HG03095 (cell line): ENCODE measurements around the gene TRIM44.

Experiments
- ATAC-seq: cut with Tn5 transposase; IDR thresholded peaks from one replicate; pipeline ENCODE4 v1.9.1; 2021; ENCODE audit warnings: moderate library complexity; ENCODE audit not compliant: unreplicated experiment

The TRIM44 gene, protein sequence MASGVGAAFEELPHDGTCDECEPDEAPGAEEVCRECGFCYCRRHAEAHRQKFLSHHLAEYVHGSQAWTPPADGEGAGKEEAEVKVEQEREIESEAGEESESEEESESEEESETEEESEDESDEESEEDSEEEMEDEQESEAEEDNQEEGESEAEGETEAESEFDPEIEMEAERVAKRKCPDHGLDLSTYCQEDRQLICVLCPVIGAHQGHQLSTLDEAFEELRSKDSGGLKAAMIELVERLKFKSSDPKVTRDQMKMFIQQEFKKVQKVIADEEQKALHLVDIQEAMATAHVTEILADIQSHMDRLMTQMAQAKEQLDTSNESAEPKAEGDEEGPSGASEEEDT

DNA sequence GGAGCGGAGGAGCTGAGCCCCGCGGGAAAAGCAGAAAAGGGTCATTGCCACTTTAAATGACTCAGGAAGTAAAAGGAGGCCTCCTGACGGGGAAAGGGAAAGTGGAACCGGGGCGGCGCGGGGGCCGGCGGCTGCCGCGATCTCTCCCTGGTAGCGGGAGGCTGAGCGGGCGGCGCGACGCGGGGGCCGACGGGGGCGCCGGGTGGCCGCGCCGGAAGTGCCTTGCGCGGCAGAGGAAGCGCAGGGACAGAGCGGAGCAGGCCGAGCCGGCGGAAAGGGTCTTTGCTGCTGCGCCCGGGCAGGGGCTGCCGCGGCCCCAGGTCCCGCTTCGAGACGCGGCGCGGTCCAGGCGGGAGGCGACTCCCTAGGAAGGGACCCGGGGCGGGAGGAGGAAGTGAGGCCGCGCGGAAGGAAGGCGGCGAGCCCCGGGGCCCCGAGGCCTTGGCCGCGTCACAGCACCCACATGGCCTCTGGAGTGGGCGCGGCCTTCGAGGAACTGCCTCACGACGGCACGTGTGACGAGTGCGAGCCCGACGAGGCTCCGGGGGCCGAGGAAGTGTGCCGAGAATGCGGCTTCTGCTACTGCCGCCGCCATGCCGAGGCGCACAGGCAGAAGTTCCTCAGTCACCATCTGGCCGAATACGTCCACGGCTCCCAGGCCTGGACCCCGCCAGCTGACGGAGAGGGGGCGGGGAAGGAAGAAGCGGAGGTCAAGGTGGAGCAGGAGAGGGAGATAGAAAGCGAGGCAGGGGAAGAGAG lies at the start of gene TRIM44:
Gene TRIM44, plus strand, starts transcription at position 127 of the 759 bp plus-strand sequence. Its CDS starts 337 bp downstream, at position 464.
- ATAC-seq, result peak; percentile 94

DNA sequence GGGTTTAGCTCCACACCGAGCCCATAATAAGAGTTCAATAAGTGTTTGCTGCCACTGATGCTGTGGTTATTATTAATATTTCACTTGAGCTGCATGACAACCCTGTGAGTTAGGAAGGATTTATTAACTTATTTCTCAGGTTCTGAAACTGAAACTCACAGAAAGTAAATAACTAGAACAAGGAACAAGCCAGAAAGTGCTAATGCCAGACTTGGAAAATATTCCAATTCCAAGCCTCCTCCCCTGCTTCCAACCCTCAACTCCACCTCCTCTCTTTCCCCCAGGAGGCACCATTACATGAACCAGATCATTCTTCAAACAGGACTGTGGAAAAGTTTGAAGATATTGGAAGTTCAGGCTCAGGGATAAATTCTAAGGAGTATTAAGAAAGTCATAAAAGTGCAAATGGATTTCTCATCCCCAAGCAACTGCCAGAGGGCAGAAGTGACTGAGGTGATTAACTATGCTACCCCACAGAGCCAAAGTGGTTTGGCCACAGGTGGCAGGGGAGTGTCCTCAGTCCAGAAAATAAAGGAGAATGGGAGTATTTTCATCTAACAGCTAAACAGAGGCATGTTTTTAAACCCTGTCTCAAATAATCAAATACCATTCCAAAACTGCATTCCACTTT lies 47.5 kb upstream of the TRIM44 start:
- ATAC-seq, result no peak

DNA sequence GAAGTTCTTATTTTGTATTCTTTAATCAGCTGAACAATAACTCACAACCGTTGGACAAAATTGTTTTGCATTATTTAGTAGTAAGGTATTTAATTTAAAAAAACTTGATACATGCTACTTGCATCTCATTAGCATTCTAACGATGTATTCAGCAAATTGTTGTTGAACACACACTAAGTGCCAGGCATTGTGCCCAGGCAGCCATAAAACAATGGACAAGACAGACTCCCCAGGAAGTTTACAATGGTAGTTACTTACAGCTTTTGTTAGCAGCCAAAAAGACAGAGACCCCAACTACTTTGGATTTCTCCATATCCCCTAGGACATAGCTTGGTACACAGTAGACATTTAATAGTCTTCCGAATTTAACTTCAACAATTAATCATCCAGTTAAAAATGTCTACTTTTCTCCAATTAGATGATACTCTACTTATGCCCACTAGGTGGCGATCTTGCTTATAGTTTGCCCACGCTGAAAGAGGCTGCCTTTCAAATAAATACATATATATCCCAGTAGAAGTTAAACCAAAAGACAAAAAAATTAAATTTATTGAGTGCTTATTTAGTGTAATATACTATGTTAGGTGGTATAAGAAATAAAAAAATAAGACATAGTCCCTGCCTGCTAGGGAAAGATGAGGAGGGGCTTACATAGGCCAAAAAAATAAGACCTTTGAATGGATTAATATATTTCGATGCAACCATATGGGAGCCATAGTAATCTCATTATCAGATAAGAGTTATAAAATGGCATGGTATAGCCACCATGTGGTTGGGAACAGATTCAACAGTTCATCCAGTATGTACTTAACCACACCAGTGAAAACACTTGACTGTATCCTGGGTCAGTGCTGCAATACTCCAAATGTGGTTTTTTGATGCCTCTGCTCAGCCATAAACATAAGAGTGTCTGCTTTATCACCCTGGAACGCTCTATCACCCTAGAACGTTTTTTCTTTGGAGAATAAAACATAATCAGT lies 46.4 kb upstream of the TRIM44 start:
- no peak for ATAC-seq

DNA sequence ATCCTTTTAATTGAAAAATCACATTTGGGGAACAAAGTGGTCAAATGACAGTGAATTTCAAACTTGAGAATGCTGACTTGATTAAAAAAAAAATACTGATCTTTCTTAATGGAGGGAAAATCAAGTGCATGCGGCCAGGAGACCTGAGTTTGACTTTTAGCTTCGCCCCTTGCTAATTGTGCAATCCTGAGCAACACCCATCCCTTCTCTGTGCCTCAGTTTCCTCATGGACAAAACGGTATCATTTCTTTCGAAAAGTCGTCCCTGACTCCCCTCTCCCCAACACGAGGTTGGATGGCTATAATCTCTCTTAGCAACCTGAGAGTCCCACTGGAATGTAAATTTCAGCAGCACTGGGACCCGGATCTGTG lies 45.3 kb upstream of the TRIM44 start:
- ATAC-seq, result no peak

DNA sequence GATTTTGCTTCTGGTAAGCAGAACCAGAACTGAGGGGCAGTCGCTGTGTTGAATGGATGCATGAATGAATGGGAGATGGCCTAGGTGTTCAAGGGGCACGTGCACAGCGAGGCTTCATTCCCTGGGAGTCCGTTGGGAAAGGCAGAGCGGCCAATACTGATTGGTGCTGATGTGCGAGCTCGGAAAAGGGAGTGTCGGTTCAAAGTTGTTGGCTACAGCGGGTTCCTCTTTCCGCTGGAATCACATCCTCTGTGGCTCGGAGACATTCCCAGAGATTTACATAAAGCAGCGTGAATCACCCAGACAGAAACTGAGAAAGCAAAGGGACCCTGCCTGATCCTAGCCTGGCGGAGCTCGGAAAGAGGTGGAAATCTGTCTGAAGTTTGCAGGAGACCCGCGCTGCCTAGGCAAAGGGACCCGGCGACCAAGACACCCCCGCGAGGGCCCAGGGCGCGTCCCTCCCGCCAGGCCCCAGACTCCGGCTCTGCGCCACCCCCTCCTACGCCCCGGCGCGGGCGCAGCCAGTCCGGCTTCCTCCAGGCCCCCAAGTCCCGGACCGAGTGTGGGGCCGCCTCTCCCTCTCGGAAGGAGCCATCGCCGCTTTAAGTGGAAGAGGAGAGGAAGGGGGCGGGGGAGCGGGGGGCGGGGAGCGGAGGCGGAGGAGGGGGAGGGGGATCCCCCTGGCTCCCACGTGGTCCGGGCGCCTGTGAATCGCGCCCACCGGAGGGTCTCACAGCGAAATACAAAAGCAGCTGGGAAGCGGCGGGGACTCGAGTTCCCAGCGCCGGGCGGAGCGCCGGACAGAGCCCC lies 44.7 kb upstream of the TRIM44 start, which contains the start of gene FJX1:
Gene FJX1, plus strand, starts transcription at position 774 of the 810 bp plus-strand sequence. CDS start 177 bp downstream, outside the sequence.
- peak; percentile 31 for ATAC-seq

DNA sequence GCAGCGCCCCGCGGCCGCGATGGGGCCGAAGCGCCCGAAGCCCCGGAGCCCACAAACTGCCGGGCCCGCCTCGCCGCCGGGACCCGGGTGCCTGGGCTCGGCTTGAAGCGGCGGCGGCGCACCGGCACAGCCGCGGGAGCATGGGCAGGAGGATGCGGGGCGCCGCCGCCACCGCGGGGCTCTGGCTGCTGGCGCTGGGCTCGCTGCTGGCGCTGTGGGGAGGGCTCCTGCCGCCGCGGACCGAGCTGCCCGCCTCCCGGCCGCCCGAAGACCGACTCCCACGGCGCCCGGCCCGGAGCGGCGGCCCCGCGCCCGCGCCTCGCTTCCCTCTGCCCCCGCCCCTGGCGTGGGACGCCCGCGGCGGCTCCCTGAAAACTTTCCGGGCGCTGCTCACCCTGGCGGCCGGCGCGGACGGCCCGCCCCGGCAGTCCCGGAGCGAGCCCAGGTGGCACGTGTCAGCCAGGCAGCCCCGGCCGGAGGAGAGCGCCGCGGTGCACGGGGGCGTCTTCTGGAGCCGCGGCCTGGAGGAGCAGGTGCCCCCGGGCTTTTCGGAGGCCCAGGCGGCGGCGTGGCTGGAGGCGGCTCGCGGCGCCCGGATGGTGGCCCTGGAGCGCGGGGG lies 44.0 kb upstream of the TRIM44 start:
- ATAC-seq, result peak; percentile 45

DNA sequence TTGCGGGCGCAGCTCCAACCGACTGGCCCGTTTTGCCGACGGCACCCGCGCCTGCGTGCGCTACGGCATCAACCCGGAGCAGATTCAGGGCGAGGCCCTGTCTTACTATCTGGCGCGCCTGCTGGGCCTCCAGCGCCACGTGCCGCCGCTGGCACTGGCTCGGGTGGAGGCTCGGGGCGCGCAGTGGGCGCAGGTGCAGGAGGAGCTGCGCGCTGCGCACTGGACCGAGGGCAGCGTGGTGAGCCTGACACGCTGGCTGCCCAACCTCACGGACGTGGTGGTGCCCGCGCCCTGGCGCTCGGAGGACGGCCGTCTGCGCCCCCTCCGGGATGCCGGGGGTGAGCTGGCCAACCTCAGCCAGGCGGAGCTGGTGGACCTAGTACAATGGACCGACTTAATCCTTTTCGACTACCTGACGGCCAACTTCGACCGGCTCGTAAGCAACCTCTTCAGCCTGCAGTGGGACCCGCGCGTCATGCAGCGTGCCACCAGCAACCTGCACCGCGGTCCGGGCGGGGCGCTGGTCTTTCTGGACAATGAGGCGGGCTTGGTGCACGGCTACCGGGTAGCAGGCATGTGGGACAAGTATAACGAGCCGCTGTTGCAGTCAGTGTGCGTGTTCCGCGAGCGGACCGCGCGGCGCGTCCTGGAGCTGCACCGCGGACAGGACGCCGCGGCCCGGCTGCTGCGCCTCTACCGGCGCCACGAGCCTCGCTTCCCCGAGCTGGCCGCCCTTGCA lies 43.3 kb upstream of the TRIM44 start:
- peak; percentile 27 for ATAC-seq

DNA sequence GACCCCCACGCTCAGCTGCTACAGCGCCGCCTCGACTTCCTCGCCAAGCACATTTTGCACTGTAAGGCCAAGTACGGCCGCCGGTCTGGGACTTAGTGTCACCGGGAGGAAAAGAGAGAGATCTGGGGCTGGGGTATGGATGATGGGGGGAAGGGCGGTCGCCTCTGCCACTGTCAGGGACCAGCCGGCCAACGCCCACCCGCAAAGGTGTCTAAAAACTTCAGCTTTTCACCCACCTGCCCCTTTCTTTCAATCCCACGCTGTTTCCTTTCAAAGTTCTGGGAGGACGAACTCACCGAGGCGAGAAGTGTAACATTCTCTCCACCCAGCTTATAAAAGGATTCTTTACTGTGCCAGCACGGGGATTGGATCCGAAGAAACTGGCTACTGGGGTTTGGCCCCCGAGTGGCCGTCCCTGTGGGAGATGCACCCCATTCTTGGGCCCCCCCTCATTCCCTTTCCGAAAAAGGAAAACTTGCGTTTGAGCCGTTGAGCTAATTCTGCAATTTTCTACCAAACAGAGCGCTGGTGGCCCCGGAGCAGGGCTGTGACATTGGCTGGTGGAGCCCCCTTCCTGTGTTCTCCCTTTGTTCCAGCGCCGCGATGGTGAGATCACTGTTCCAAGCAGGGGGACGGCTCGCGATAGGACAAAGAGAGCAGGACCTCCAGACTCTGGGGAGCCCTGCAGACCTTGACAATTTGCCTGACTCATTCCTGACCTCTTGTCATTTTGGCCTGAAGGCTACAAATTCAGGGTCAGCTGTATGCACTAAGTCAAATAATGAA lies 42.5 kb upstream of the TRIM44 start:
- ATAC-seq, result no peak

DNA sequence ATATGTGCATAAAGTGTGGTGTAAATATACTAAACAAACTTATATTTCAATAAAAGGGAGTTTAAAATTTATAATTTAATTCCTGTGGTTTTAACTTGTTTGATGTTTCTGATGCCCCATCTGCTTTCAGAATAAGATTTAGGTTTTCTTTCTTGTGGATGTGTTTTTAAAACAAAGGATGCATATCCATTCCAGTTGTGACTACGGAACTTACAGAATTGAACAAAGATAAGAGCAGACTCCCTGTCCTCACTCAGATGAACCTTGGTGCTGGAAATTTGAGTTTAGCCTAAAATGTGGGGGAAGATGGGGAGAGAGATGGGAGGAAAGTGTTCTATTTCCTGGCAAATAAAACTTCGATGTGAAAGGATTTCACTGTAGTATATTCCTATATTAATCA lies 41.8 kb upstream of the TRIM44 start:
- ATAC-seq, result no peak

DNA sequence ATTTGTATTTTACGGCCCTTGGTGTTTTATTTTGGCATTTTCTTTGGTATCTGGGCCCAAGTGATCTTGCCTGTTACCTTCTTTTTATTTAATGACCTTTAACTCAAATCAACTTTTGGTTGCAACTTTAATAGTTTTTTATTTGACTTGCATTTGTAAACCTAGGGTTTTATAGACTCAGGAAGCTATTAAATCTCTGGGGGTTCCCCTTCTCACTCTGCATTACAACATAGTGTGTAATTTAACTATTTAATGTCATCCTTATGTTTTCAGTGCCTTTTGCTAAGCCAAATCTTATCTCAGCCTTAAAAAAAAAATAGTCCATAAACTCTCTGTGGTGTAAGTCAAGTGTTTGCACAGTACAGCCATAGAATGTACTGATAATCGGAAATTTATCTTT lies 41.0 kb upstream of the TRIM44 start:
- no peak for ATAC-seq

DNA sequence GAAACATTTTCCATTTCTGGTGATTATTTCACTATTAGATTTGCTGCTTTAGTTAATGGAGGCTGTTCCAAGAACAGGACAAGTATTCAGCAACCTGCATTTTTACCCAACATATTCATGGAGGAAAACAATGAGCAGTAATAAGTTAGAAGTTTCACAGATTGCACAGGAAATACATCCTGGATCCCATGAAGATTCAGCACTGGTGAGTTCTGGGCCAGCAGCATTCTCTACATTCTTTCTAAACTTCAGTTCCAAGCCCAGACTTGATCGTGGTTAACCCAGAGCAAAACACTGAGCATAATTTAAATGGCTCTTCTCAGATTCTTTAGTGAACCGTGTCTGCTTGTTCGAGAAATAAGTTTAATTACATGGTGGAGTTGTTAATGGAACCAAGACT lies 40.5 kb upstream of the TRIM44 start:
- no peak for ATAC-seq

DNA sequence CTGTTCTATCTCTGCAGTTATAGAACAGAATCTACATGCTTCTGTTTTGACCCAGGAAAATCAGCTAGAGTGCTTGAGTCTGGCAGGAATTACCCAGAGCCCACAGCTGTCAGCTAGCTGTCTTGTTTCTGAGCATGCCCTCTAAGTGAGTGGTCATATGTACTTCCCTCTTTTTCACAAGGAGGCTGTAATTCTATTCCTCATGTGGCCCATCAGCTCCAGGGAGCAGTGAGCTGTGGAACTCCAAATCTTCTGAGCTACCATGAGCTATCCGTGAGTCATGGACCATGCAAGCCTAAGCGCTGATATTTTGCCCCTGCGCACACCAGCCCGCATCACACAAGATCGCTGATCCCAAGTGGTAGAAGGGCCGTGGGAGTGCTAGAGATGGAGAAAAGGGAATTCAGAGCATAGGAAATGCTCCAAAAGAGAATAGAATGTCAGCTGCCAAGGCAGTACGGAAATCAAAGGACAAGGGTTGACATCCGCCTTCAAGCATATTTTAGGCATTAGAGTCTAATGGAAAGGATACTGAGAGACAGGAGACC lies 38.9 kb upstream of the TRIM44 start:
- no peak for ATAC-seq

DNA sequence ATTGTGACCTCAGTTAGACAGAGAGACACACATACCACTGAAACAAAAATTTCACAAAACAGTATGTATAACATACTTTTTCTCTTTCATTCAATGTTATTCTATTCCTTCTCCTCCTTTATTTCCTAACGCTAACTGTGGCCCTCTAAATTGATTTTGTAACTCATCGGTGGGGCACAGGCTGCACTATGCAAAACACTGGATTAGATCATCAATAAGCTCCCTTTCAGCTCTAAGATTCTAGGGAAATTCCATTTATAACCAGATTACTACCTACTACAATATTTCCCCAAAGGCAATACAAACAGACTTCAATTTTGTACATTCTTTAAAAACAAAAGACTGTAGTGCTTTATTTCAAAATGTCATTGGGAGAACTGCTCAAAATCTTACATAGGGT lies 38.3 kb upstream of the TRIM44 start:
- no peak for ATAC-seq

DNA sequence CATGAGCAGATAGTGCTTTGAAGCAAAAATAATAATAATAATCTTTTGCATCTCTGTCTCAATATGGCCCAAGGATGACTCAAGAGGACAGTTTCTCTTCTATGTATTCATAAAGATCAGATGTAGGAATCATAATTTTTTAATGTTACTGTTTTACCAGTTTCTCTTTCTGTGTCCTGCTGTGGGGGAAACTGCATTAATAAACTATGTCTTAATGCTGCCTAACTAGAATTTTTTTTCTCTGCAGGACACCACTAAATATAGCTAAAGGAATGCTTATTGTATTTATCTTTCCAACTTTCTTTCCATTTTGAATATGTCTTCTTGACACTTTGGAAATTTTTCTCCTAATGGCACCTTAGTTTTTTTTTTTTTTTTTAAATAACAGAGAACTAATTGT lies 37.8 kb upstream of the TRIM44 start:
- no peak for ATAC-seq

DNA sequence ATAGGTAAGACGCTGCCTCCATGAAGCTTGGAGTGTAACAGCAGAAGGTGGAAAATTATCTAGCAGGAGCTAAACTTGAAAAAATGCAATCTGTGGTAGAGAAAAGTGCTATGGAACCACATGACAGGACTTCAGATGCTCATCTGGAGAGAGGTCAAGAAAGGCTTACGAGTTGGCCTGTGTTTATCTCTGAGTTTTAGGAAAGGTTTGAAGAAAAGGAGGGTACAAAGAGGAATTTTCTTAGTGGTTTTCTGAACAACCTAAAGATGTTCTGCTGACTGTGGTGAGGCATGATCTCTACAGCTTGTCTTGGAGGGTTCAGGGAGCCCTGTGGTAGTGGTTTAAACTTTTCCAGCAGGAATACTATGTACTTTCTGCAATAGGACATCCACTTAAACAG lies 36.1 kb upstream of the TRIM44 start:
- no peak for ATAC-seq

DNA sequence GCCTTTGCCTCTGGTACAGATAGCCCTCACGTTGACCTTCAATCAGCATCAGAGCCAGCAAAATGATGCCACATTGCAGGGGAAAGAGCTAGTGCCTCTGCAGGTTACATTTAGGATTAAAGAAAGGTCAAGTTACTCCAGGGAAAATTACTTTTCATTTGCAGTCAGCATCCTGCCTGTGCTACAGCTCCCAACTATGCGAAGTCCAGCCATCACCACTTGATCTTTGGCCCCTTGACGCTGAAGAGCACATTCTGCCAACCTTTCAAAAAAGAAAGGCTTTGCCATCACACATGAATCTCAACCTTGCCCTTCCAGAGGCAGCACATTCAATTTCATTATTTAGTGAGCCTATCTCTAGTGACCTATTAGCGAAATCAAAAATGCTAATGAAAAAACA lies 33.1 kb upstream of the TRIM44 start:
- ATAC-seq, result no peak

DNA sequence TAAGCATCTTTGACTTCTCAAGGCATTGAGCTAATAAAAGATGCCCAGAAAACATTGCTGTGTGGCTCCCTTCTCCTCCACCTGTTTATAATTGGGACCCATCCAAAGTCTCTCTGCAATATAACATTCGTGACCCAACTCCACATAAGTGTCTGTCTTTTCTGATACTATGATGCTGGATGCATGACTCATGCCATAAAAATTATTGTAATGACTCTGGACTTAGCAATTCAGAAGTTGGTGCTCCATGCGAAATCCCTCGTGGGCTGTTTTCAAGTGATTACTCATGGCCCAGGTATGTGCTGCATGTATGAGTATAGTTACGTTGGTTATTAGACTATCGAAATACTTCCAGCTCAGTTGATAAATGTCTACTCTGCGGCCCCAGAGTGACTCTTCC lies 32.7 kb upstream of the TRIM44 start:
- no peak for ATAC-seq

DNA sequence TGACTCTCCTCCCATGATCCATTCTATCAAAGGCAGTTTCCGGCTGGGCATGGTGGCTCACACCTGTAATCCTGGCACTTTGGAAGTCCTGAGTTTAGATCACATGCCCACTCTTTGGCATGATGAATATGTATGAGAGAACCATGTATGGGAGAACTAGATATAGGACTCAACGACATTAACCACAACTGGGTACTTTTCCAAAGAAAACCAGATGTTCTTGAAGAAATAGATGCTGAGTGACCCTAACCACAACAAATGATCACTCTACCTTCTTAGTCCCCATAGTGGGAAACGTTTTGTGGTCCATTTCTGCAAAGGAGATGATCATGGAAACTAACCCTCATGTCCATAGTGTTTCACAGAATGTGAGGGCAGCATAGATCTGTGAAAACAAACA lies 30.7 kb upstream of the TRIM44 start:
- no peak for ATAC-seq
